Gastroesophageal sphincter (tissue), 3 donors: Measurements from ENCODE around the gene GATAD2B.
A peak's percentile ranks its signal among the peaks of the same experiment; 100 is the strongest.

Experiments
- EP300 ChIP-seq: sonication (generic); formaldehyde crosslinking; IDR thresholded peaks from one replicate; pipeline ENCODE4 v1.6.1; 2017; ENCODE audit warnings: antibody characterized with exemption, mild to moderate bottlenecking
- TF ChIP-seq, protein P1 (sequence below), 4 experiments: fragments of 200-600 bp in 2 of 4; fragments of 450-650 bp in 2 of 4; sonication (generic) in 1 of 4; IDR thresholded peaks; one replicate each; pipeline ENCODE4 v1.5.1; 2017 to 2019; ENCODE audit warnings: antibody characterized with exemption in 4 of 4, mild to moderate bottlenecking in 2 of 4, moderate library complexity in 2 of 4

DNA sequence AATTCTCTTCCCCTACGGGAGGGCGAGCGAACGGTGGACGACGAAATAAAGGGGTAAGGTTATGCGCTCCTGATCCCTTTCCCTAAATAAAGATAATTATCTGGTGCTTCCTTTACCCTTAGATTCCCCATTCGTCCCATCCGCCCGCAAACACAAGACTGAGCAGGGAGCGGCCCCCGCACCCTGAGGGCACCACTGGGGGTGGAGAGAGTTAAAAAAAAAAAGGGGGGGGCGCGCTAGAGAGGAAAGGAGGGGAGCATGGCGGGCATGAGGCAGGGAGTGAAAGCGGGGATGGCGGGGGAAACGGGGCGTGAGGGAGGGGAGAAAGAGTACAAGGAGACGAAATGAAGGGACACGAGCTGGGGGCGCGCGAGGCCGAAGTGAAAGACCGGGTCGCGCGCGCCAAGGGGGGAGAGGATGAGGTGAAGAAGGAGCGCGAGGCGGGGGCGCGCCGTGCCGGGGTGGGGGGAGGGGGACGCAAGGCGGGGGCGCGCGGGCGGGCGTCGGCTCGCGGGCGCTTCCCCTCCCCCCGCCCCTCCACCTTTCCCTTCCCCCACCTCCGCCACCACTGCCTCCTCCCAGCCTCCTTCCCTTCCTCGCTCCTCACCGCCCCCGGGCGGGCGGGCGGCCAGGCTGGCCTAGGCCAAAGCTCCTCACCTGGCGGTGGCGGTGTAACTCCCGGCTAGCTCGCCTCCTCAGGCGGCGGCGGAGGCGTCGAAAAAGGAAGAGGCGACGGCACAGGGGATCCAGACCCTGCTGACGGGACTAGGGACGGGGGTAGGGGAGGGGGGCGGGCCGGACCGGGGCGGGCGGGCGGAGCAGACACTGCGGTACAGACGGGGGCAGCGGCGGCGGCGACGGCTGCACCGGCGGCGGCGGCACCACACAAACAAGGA, 448 bp downstream of the GATAD2B start:
- TF ChIP-seq, protein P1, sequence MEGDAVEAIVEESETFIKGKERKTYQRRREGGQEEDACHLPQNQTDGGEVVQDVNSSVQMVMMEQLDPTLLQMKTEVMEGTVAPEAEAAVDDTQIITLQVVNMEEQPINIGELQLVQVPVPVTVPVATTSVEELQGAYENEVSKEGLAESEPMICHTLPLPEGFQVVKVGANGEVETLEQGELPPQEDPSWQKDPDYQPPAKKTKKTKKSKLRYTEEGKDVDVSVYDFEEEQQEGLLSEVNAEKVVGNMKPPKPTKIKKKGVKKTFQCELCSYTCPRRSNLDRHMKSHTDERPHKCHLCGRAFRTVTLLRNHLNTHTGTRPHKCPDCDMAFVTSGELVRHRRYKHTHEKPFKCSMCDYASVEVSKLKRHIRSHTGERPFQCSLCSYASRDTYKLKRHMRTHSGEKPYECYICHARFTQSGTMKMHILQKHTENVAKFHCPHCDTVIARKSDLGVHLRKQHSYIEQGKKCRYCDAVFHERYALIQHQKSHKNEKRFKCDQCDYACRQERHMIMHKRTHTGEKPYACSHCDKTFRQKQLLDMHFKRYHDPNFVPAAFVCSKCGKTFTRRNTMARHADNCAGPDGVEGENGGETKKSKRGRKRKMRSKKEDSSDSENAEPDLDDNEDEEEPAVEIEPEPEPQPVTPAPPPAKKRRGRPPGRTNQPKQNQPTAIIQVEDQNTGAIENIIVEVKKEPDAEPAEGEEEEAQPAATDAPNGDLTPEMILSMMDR (IDR thresholded peaks at IDR 0.05) = peak in 1 of 4 experiments; percentile 40
- TF ChIP-seq EP300 = no peak
